ENCODE results near the gene KRTAP4-8.

DNA sequence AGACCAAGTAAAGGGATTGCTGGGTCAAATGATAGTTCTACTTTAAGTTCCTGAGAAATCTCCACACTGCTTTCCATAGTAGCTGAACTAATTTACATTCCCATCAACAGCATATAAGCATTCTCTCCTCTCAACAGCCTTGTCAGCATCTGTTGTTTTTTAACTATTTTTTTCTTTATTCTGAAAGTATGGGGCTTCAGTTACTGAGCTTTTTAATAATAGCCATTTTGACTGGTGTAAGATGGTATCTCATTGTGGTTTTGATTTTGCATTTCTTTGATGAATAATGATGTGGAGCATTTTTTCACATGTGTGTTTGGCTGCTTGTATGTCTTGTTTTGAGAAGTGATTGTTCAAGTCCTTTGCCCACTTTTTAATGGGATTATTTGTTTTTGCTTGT, 45.4 kb downstream of the KRTAP4-8 start:
- TF ChIP-seq, protein P1, sequence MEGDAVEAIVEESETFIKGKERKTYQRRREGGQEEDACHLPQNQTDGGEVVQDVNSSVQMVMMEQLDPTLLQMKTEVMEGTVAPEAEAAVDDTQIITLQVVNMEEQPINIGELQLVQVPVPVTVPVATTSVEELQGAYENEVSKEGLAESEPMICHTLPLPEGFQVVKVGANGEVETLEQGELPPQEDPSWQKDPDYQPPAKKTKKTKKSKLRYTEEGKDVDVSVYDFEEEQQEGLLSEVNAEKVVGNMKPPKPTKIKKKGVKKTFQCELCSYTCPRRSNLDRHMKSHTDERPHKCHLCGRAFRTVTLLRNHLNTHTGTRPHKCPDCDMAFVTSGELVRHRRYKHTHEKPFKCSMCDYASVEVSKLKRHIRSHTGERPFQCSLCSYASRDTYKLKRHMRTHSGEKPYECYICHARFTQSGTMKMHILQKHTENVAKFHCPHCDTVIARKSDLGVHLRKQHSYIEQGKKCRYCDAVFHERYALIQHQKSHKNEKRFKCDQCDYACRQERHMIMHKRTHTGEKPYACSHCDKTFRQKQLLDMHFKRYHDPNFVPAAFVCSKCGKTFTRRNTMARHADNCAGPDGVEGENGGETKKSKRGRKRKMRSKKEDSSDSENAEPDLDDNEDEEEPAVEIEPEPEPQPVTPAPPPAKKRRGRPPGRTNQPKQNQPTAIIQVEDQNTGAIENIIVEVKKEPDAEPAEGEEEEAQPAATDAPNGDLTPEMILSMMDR (IDR thresholded peaks at IDR 0.05) = no peak
- TF ChIP-seq POLR2A (IDR thresholded peaks at IDR 0.05) = no peak

Measured in right lobe of liver (tissue), 4 donors.